HCT116 (cell line): ENCODE data around the gene ZNF627. TPM values are rescaled to one million over a fixed set of nuclear protein-coding genes. Genes with fewer than 3 reads are reported as not detected.

ENCODE experiments used
- ATAC-seq: fragments of 200-7000 bp; cut with Tn5 transposase; 2 replicates; pipeline ENCODE4 v1.9.1; 2020; ENCODE audit warnings: mild to moderate bottlenecking, moderate library complexity
- BruUV-seq: library from RNA; stranded (reverse); fragments of 400-500 nt; replicated peaks from 2 replicates; lab custom pipeline; 2021; lab: Mats Ljungman, UMichigan
- CTCF ChIA-PET: fragments of 300-600 bp; sonication (Branson Sonifier 250); formaldehyde crosslinking; loops from one replicate; lab custom pipeline; 2021; ENCODE audit warnings: antibody characterized with exemption; lab: Charles Lee
- POLR2A ChIA-PET: fragments of 300-600, 350-600 bp; sonication (Branson Sonifier 250); formaldehyde crosslinking; loops from one replicate; lab custom pipeline; 2021; ENCODE audit warnings: antibody characterized with exemption; lab: Charles Lee
- RAD21 ChIA-PET, 2 experiments: fragments of 300-600 bp; sonication (Branson Sonifier 250); formaldehyde crosslinking; loops; one replicate each; lab custom pipeline; 2023; ENCODE audit warnings: low total read pairs in 2 of 2; ENCODE audit not compliant: uncharacterized antibody in 2 of 2, unreplicated experiment in 2 of 2, low non-redundant PET in 1 of 2; lab: Charles Lee
- DNase-seq: peaks from one replicate; pipeline ENCODE4 v3.0.0-alpha.2; 2010; ENCODE audit warnings: low read depth, low spot score
- H2AFZ ChIP-seq: fragments of 200-600 bp; shearing (Covaris generic), sonication (generic); 2 replicates; pipeline ENCODE4 v1.6.1; 2017; ENCODE audit warnings: low read depth, mixed run types, mixed read lengths, antibody characterized with exemption, low read length; ENCODE audit not compliant: poor library complexity, severe bottlenecking
- H3K27ac ChIP-seq: 2 replicates; pipeline ENCODE4 v1.5.1; 2012; ENCODE audit warnings: low read depth, low read length
- H3K27me3 ChIP-seq: fragments of 200-600 bp; sonication (generic); 2 replicates; pipeline ENCODE4 v1.6.1; 2016; ENCODE audit warnings: mixed run types, low read length, mixed read lengths; ENCODE audit not compliant: insufficient read depth
- H3K36me3 ChIP-seq, 2 experiments: fragments of 200-500 bp in 1 of 2; fragments of 200-600 bp in 1 of 2; sonication (Bioruptor generic) in 1 of 2; sonication (generic) in 1 of 2; 2 replicates each; pipeline versions ENCODE4 v1.5.1 to v1.6.1; 2014 to 2016; ENCODE audit warnings: low read length in 2 of 2, inconsistent platforms in 1 of 2, mixed read lengths in 1 of 2, mixed run types in 1 of 2; ENCODE audit not compliant: insufficient read depth in 2 of 2, control insufficient read depth in 1 of 2
- H3K4me1 ChIP-seq, 2 experiments: fragments of 200-600 bp in 1 of 2; sonication (generic) in 1 of 2; 2 replicates each; pipeline versions ENCODE4 v1.5.1 to v1.6.1; 2012 to 2017; ENCODE audit warnings: low read length in 2 of 2, inconsistent platforms in 1 of 2, mild to moderate bottlenecking in 1 of 2, mixed read lengths in 1 of 2, mixed run types in 1 of 2, moderate library complexity in 1 of 2; ENCODE audit not compliant: insufficient read depth in 2 of 2, control insufficient read depth in 1 of 2
- H3K4me2 ChIP-seq: fragments of 200-600 bp; sonication (generic); 2 replicates; pipeline ENCODE4 v1.6.1; 2017; ENCODE audit warnings: mixed run types, low read length, mixed read lengths
- H3K4me3 ChIP-seq, 2 experiments: fragments of 200-600 bp in 1 of 2; sonication (generic) in 1 of 2; replicated peaks in 1 of 2; 2 replicates each; pipeline ENCODE4 v1.5.1; 2011 to 2016; ENCODE audit warnings: low read length in 2 of 2, control low read depth in 1 of 2, low read depth in 1 of 2, mild to moderate bottlenecking in 1 of 2, mixed read lengths in 1 of 2, mixed run types in 1 of 2
- H3K79me2 ChIP-seq: fragments of 200-600 bp; sonication (generic); 2 replicates; pipeline ENCODE4 v1.6.1; 2017; ENCODE audit warnings: mild to moderate bottlenecking, mixed run types, low read length, moderate library complexity, mixed read lengths; ENCODE audit not compliant: insufficient read depth
- H3K9ac ChIP-seq: fragments of 200-600 bp; sonication (generic); 2 replicates; pipeline ENCODE4 v1.6.1; 2016; ENCODE audit warnings: low read length, mixed read lengths
- H3K9me2 ChIP-seq: fragments of 200-600 bp; sonication (generic), shearing (Covaris generic); 2 replicates; pipeline ENCODE4 v1.6.1; 2017; ENCODE audit warnings: mixed run types, mild to moderate bottlenecking, moderate library complexity; ENCODE audit not compliant: insufficient read depth
- H3K9me3 ChIP-seq, 2 experiments: fragments of 200-500 bp in 1 of 2; fragments of 200-600 bp in 1 of 2; sonication (Bioruptor generic) in 1 of 2; sonication (generic) in 1 of 2; 2 replicates each; pipeline ENCODE4 v1.6.1; 2014 to 2017; ENCODE audit warnings: low read length in 2 of 2, mixed read lengths in 2 of 2, inconsistent platforms in 1 of 2, low read depth in 1 of 2, mild to moderate bottlenecking in 1 of 2, mixed run types in 1 of 2, moderate library complexity in 1 of 2; ENCODE audit not compliant: control insufficient read depth in 1 of 2, insufficient read depth in 1 of 2
- H4K20me1 ChIP-seq: fragments of 200-600 bp; sonication (generic), shearing (Covaris generic); 2 replicates; pipeline ENCODE4 v1.6.1; 2017; ENCODE audit warnings: mixed run types, mild to moderate bottlenecking, moderate library complexity; ENCODE audit not compliant: insufficient read depth
- CEBPB ChIP-seq: IDR thresholded peaks from 2 replicates; pipeline ENCODE4 v1.6.1; 2012; ENCODE audit warnings: low read depth
- EGR1 ChIP-seq: IDR thresholded peaks from 2 replicates; pipeline ENCODE4 v1.6.1; 2012; ENCODE audit warnings: low read depth
- ELF1 ChIP-seq: IDR thresholded peaks from 2 replicates; pipeline ENCODE4 v1.6.1; 2012; ENCODE audit warnings: low read depth, borderline replicate concordance
- EZH2 ChIP-seq: fragments of 200-600 bp; sonication (generic); IDR thresholded peaks from 2 replicates; pipeline ENCODE4 v1.6.1; 2017; ENCODE audit warnings: antibody characterized with exemption, mixed run types
- EZH2phosphoT487 ChIP-seq: fragments of 200-600 bp; IDR thresholded peaks from 2 replicates; pipeline ENCODE4 v1.6.1; 2018; ENCODE audit warnings: antibody characterized with exemption, borderline replicate concordance
- FOSL1 ChIP-seq: IDR thresholded peaks from 2 replicates; pipeline ENCODE4 v1.6.1; 2012; ENCODE audit warnings: low read depth
- JUND ChIP-seq: IDR thresholded peaks from 2 replicates; pipeline ENCODE4 v1.6.1; 2012
- RAD21 ChIP-seq: IDR thresholded peaks from 2 replicates; pipeline ENCODE4 v1.6.1; 2012; ENCODE audit warnings: low read depth, mild to moderate bottlenecking
- SIN3A ChIP-seq: IDR thresholded peaks from 2 replicates; pipeline ENCODE4 v1.6.1; 2012; ENCODE audit warnings: low read depth
- SP1 ChIP-seq: IDR thresholded peaks from 2 replicates; pipeline ENCODE4 v1.6.1; 2012; ENCODE audit warnings: low read depth
- TCF7L2 ChIP-seq: IDR thresholded peaks from 2 replicates; pipeline ENCODE4 v1.7.0; 2011; ENCODE audit warnings: borderline replicate concordance, inconsistent platforms; ENCODE audit not compliant: insufficient read depth, insufficient read length; ENCODE audit errors: extremely low read depth
- YY1 ChIP-seq: IDR thresholded peaks from 2 replicates; pipeline ENCODE4 v1.6.1; 2011; ENCODE audit warnings: low read length, low read depth, moderate library complexity, mild to moderate bottlenecking; ENCODE audit not compliant: insufficient replicate concordance; ENCODE audit errors: extremely low read depth
- ZBTB33 ChIP-seq: IDR thresholded peaks from 2 replicates; pipeline ENCODE4 v1.6.1; 2011; ENCODE audit warnings: mild to moderate bottlenecking, low read length, moderate library complexity; ENCODE audit not compliant: insufficient replicate concordance; ENCODE audit errors: extremely low read depth
- ZFX ChIP-seq: fragments of 450-650 bp; IDR thresholded peaks from 2 replicates; pipeline ENCODE4 v1.6.1; 2017
- ZNF274 ChIP-seq: fragments of 200-500 bp; sonication (Bioruptor generic); IDR thresholded peaks from 2 replicates; pipeline ENCODE4 v1.6.1; 2014; ENCODE audit warnings: mild to moderate bottlenecking, low read depth, low read length, inconsistent platforms
- intact Hi-C: fragments of 100-400 bp; cut with micrococcal nuclease; formaldehyde crosslinking; loops from 2 replicates; pipeline ENCODE4 v1.10.0; 2022
- total RNA-seq: library from RNA; stranded (reverse); gene quantifications from one replicate; pipeline ENCODE4 v1.2.1, GENCODE V29; 2021; ENCODE audit not compliant: unreplicated experiment
- TF ChIP-seq, protein P1 (sequence below): IDR thresholded peaks from 2 replicates; pipeline ENCODE4 v1.6.1; 2012
- TF ChIP-seq, protein P2 (sequence below): IDR thresholded peaks from 2 replicates; pipeline ENCODE4 v1.6.1; 2012
- TF ChIP-seq, protein P3 (sequence below): IDR thresholded peaks from 2 replicates; pipeline ENCODE4 v1.6.1; 2012; ENCODE audit warnings: low read depth

The ZNF627 gene
- total RNA-seq, 1 experiment from 2014 or later: 14.8 TPM

DNA sequence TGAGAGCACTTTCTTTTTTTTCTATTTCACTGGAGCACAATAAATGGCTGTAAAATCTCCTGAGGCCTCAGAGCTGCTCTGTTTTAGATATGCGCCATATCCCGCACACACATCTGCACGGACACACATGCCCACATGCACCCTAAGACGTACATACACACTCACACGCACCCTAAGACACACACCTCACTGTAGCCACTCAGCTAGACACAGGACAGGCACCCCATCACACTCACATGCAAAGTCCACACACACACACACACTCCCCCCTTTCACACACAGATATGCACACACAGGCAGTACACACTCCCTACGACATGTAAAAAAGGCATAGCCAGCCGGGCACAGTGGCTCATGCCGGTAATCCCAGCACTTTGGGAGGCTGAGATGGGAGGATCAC lies 47.0 kb upstream of the ZNF627 start:
- intact Hi-C loops: no loop called here
- no peak overlapping the region for H2AFZ ChIP-seq
- H3K9ac ChIP-seq: no peak overlapping the region
- H3K9me3 ChIP-seq: no peaks in the 10 kb centered on the region
- H3K36me3 ChIP-seq: peaks cover 9 to 11% of the 10 kb centered on the region in 2 experiments; a peak in 3 of 4 replicates
- H3K9me2 ChIP-seq: no peaks in the 10 kb centered on the region
- RAD21 ChIA-PET: interaction anchor here in 1 of 2 experiments (0.7 kb wide), 1 partner anchor 20 kb away, joined by 6 read pairs; no protein-coding TSS in a partner anchor
- H3K79me2 ChIP-seq: peaks cover 9% of the 10 kb centered on the region; the same call in 1 of the 2 replicates
- ATAC-seq (no peak), DNase-seq (no peak)
- H3K4me1 ChIP-seq: peaks cover 0 to 9% of the 10 kb centered on the region in 2 experiments; a peak in 3 of 4 replicates
- TF ChIP-seq EZH2phosphoT487: no peak
- TF ChIP-seq, protein P1, sequence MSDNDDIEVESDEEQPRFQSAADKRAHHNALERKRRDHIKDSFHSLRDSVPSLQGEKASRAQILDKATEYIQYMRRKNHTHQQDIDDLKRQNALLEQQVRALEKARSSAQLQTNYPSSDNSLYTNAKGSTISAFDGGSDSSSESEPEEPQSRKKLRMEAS: no peak
- TF ChIP-seq TCF7L2: no peak
- TF ChIP-seq, protein P2, sequence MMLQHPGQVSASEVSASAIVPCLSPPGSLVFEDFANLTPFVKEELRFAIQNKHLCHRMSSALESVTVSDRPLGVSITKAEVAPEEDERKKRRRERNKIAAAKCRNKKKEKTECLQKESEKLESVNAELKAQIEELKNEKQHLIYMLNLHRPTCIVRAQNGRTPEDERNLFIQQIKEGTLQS: no peak
- TF ChIP-seq ELF1: no peak
- no peak for TF ChIP-seq RAD21
- TF ChIP-seq YY1: no peak
- TF ChIP-seq ZBTB33: no peak
- no peak for TF ChIP-seq SIN3A
- TF ChIP-seq, protein P3, sequence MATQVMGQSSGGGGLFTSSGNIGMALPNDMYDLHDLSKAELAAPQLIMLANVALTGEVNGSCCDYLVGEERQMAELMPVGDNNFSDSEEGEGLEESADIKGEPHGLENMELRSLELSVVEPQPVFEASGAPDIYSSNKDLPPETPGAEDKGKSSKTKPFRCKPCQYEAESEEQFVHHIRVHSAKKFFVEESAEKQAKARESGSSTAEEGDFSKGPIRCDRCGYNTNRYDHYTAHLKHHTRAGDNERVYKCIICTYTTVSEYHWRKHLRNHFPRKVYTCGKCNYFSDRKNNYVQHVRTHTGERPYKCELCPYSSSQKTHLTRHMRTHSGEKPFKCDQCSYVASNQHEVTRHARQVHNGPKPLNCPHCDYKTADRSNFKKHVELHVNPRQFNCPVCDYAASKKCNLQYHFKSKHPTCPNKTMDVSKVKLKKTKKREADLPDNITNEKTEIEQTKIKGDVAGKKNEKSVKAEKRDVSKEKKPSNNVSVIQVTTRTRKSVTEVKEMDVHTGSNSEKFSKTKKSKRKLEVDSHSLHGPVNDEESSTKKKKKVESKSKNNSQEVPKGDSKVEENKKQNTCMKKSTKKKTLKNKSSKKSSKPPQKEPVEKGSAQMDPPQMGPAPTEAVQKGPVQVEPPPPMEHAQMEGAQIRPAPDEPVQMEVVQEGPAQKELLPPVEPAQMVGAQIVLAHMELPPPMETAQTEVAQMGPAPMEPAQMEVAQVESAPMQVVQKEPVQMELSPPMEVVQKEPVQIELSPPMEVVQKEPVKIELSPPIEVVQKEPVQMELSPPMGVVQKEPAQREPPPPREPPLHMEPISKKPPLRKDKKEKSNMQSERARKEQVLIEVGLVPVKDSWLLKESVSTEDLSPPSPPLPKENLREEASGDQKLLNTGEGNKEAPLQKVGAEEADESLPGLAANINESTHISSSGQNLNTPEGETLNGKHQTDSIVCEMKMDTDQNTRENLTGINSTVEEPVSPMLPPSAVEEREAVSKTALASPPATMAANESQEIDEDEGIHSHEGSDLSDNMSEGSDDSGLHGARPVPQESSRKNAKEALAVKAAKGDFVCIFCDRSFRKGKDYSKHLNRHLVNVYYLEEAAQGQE: no peak
- no peak for TF ChIP-seq ZNF274
- no peak for TF ChIP-seq SP1
- no peak for TF ChIP-seq EGR1
- TF ChIP-seq EZH2: no peak
- TF ChIP-seq FOSL1: no peak
- no peak for TF ChIP-seq JUND
- TF ChIP-seq CEBPB: no peak
- no peak for TF ChIP-seq ZFX
- no peak overlapping the region for H3K27ac ChIP-seq
- no peaks in the 10 kb centered on the region for H3K27me3 ChIP-seq
- H3K4me2 ChIP-seq: no peak overlapping the region
- BruUV-seq: no TSS peak
- no peak overlapping the region for H3K4me3 ChIP-seq
- POLR2A ChIA-PET: no interaction called here
- H4K20me1 ChIP-seq: no peaks in the 10 kb centered on the region
- CTCF ChIA-PET: no interaction called here
